K562 (cell line): ENCODE measurements around the gene APOC1. TPM values are rescaled to one million over a fixed set of nuclear protein-coding genes. Genes with fewer than 3 reads are reported as not detected.
A peak's percentile ranks its signal among the peaks of the same experiment; 100 is the strongest.

Experiments used
- ATAC-seq: fragments of 200-7000 bp; cut with Tn5 transposase; 3 replicates; pipeline ENCODE4 v1.9.1; 2020; ENCODE audit warnings: moderate library complexity
- BruUV-seq: library from RNA; stranded (reverse); fragments of 400-500 nt; replicated peaks from 2 replicates; lab custom pipeline; 2021; lab: Mats Ljungman, UMichigan
- CTCF ChIA-PET: fragments of 300-600 bp; formaldehyde crosslinking; extraction: SDS; loops from one replicate; lab custom pipeline; 2021; ENCODE audit warnings: low intra/inter-chr PET ratio; lab: Yijun Ruan, JAX
- POLR2A ChIA-PET: fragments of 300-600, 350-650 bp; sonication (Branson Sonifier 250); formaldehyde crosslinking; extraction: SDS; loops from one replicate; lab custom pipeline; 2021; ENCODE audit warnings: antibody characterized with exemption, inconsistent platforms; lab: Yijun Ruan, JAX
- DNase-seq, 4 experiments: peaks; one replicate each; pipeline versions ENCODE4 v3.0.0 to v3.0.0-alpha.2; 2011 to 2018; ENCODE audit warnings: low spot score in 3 of 4, mixed read lengths in 3 of 4; ENCODE audit errors: extremely low read depth in 1 of 4
- FAIRE-seq: peaks from 2 replicates; lab custom pipeline; 2011; peaks lifted over from hg19 to GRCh38; lab: Jason Lieb, UNC
- H2AFZ ChIP-seq: 2 replicates; pipeline ENCODE4 v1.6.0; 2011; ENCODE audit warnings: low read depth, low read length, control low read depth, inconsistent platforms
- H3K27ac ChIP-seq: fragments of 200-600 bp; 3 replicates; pipeline ENCODE4 v1.8.0; 2011; ENCODE audit warnings: low read depth, mild to moderate bottlenecking, control low read depth, inconsistent platforms, low read length, moderate library complexity, mixed read lengths; ENCODE audit errors: extremely low read depth
- H3K27me3 ChIP-seq, 2 experiments: fragments of 300-600 bp in 1 of 2; 2 replicates in 1 of 2; 3 replicates in 1 of 2; pipeline versions ENCODE4 v1.6.0 to v1.8.0; 2011; ENCODE audit warnings: inconsistent platforms in 2 of 2, low read length in 2 of 2, mild to moderate bottlenecking in 1 of 2, mixed read lengths in 1 of 2, moderate library complexity in 1 of 2; ENCODE audit not compliant: control insufficient read depth in 2 of 2, insufficient read depth in 2 of 2
- H3K36me3 ChIP-seq: fragments of 300-600 bp; 3 replicates; pipeline ENCODE4 v1.8.0; 2011; ENCODE audit warnings: mild to moderate bottlenecking, low read length, inconsistent platforms; ENCODE audit not compliant: control insufficient read depth, insufficient read depth
- H3K4me1 ChIP-seq, 2 experiments: fragments of 200-600 bp in 1 of 2; replicated peaks in 1 of 2; 2 replicates in 1 of 2; 3 replicates in 1 of 2; pipeline versions ENCODE4 v1.5.1 to v1.8.0; 2011; ENCODE audit warnings: inconsistent platforms in 2 of 2, low read length in 2 of 2, mild to moderate bottlenecking in 1 of 2, mixed read lengths in 1 of 2, moderate library complexity in 1 of 2; ENCODE audit not compliant: control insufficient read depth in 2 of 2, insufficient read depth in 2 of 2
- H3K4me2 ChIP-seq: 2 replicates; pipeline ENCODE4 v1.6.1; 2011; ENCODE audit warnings: low read length, control low read depth, inconsistent platforms, mixed read lengths; ENCODE audit not compliant: insufficient read depth
- H3K4me3 ChIP-seq: fragments of 200-600 bp; sonication (generic), shearing (Covaris generic); 2 replicates; pipeline ENCODE4 v1.5.1; 2016; ENCODE audit warnings: control low read depth, inconsistent platforms
- H3K79me2 ChIP-seq: fragments of 200-600 bp; 3 replicates; pipeline ENCODE4 v1.8.0; 2011; ENCODE audit warnings: low read length, inconsistent platforms; ENCODE audit not compliant: control insufficient read depth, insufficient read depth
- H3K9ac ChIP-seq, 2 experiments: 2 replicates each; pipeline versions ENCODE4 v1.6.0 to v1.6.1; 2011; ENCODE audit warnings: low read depth in 2 of 2, low read length in 2 of 2, control low read depth in 1 of 2, inconsistent platforms in 1 of 2, mild to moderate bottlenecking in 1 of 2, mixed read lengths in 1 of 2; ENCODE audit not compliant: insufficient read depth in 1 of 2
- H3K9me1 ChIP-seq: one replicate; pipeline ENCODE4 v1.6.0; 2011; ENCODE audit warnings: inconsistent platforms, mild to moderate bottlenecking, low read length, moderate library complexity; ENCODE audit not compliant: control insufficient read depth, insufficient read depth
- H3K9me3 ChIP-seq: replicated peaks from 2 replicates; pipeline ENCODE4 v1.5.1; 2011; ENCODE audit warnings: low read depth, low read length, inconsistent platforms; ENCODE audit not compliant: control insufficient read depth, insufficient read depth
- H4K20me1 ChIP-seq: replicated peaks from 2 replicates; pipeline ENCODE4 v1.6.1; 2011; ENCODE audit warnings: low read length, inconsistent platforms, mixed read lengths; ENCODE audit not compliant: control insufficient read depth, insufficient read depth
- HNRNPL ChIP-seq: fragments of 200-400 bp; formaldehyde crosslinking; IDR thresholded peaks from 2 replicates; pipeline ENCODE4 v1.6.1; 2017; ENCODE audit warnings: low read depth, mild to moderate bottlenecking, low read length
- NFE2 ChIP-seq: IDR thresholded peaks from 2 replicates; pipeline ENCODE4 v1.6.1; 2014; ENCODE audit warnings: antibody characterized with exemption, low read depth
- RBFOX2 ChIP-seq: fragments of 200-400 bp; formaldehyde crosslinking; IDR thresholded peaks from 2 replicates; pipeline ENCODE4 v1.6.1; 2017; ENCODE audit warnings: low read depth, mild to moderate bottlenecking, low read length, moderate library complexity
- SP1 ChIP-seq: sonication (generic); formaldehyde crosslinking; IDR thresholded peaks from 2 replicates; pipeline ENCODE4 v1.8.1; 2022; ENCODE audit warnings: mild to moderate bottlenecking, missing genetic modification reagents
- ZNF121 ChIP-seq: sonication (generic); formaldehyde crosslinking; conservative IDR thresholded peaks from 2 replicates; pipeline ENCODE4 v1.8.0; 2022; ENCODE audit warnings: missing genetic modification reagents
- ZNF263 ChIP-seq: sonication (generic); formaldehyde crosslinking; IDR thresholded peaks from 2 replicates; pipeline ENCODE4 v1.8.0; 2022; ENCODE audit warnings: mild to moderate bottlenecking, missing genetic modification reagents, borderline replicate concordance
- WGBS: fragments of 100-300 bp; shearing (Covaris generic); methylation state at CpG from one replicate; pipeline ENCODE4 v1.1.6; 2016; ENCODE audit warnings: low coverage, mixed read lengths; ENCODE audit not compliant: insufficient coverage; ENCODE audit errors: missing lambda C conversion rate; 5-methylcytosine and 5-hydroxymethylcytosine counted together
- in situ Hi-C: fragments of 300-500 bp; cut with MboI; formaldehyde crosslinking; loops from 4 replicates; pipeline ENCODE4 v1.15.0; 2018; ENCODE audit warnings: inconsistent platforms, mixed read lengths
- intact Hi-C: fragments of 100-400 bp; cut with micrococcal nuclease; formaldehyde crosslinking; loops from 2 replicates; pipeline ENCODE4 v1.14.2; 2022
- polyA plus RNA-seq, 8 experiments: library from polyadenylated mRNA; depleted of rRNA in 4 of 8; stranded (reverse) in 5 of 8; unstranded in 3 of 8; fragments of >200 nt; fragmentation: Nextera tagmentation in 2 of 8; fragmentation: Illumina TruSeq in 1 of 8; extraction: Ambion mirVana in 2 of 8; extraction: Trizol in 1 of 8; gene quantifications; 2 replicates each; pipeline versions ENCODE4 v1.2.1 to v1.2.3, GENCODE V29; 2011 to 2014; ENCODE audit warnings: inconsistent platforms in 1 of 8, missing spikeins in 1 of 8
- total RNA-seq, 7 experiments: library from RNA; depleted of rRNA in 6 of 7; stranded (reverse); fragments of >200 nt in 6 of 7; fragmentation: Illumina TruSeq in 2 of 7; extraction: Trizol in 2 of 7; gene quantifications; 2 replicates each; pipeline versions ENCODE4 v1.2.1 to v1.2.3, GENCODE V29; 2011 to 2021; ENCODE audit warnings: low replicate concordance in 1 of 7
- TF ChIP-seq, protein P1 (sequence below): sonication (generic); formaldehyde crosslinking; IDR thresholded peaks from 2 replicates; pipeline ENCODE4 v1.8.1; 2023; ENCODE audit warnings: mild to moderate bottlenecking, missing genetic modification reagents

APOC1 gene
- total and polyA plus RNA-seq, 9 of the 15 experiments (the other 6 are each of a cell fraction or from before 2014, with no cell fraction given): 115 to 408 (median 220) TPM

GRCh38 chr19:44908074-44908835 lies 6.2 kb upstream of the APOC1 start:
- Histone ChIP-seq H3K4me1 (peaks cover 47 to 95% of the 10 kb centered on the region in 2 experiments), H4K20me1 (no peaks in the 10 kb centered on the region), H3K9me1 (no peaks in the 10 kb centered on the region), H2AFZ (no peak overlapping the region), H3K27me3 (no peaks in the 10 kb centered on the region), H3K27ac (no peak overlapping the region), H3K9ac (peak overlapping the region in 1 of 2 experiments; percentile 43; a peak in 1 of 4 replicates), H3K9me3 (no peaks in the 10 kb centered on the region), H3K79me2 (no peaks in the 10 kb centered on the region; the same call in 2 of the 3 replicates), H3K4me3 (no peak overlapping the region), H3K36me3 (peaks cover 33% of the 10 kb centered on the region; the same call in 2 of the 3 replicates), H3K4me2 (no peak overlapping the region)
- FAIRE-seq (no peak), DNase-seq (no peak), ATAC-seq (no peak)
- BruUV-seq: no TSS peak
- ChIA-PET CTCF (no interaction called here), POLR2A (interaction anchor here (1.1 to 1.2 kb wide), 2 partner anchors 8 to 24 kb away, joined by 3 to 4 read pairs; no protein-coding TSS in a partner anchor)
- WGBS: 95% methylated on average over 21 of the region's 46 CpGs
- TF ChIP-seq SP1 (CRISPR knock-in tag) (no peak), ZNF121 (peak; percentile 51; the same call in 1 of the 2 replicates)
- intact Hi-C loops: no loop called here
- in situ Hi-C loops: no loop called here

DNA sequence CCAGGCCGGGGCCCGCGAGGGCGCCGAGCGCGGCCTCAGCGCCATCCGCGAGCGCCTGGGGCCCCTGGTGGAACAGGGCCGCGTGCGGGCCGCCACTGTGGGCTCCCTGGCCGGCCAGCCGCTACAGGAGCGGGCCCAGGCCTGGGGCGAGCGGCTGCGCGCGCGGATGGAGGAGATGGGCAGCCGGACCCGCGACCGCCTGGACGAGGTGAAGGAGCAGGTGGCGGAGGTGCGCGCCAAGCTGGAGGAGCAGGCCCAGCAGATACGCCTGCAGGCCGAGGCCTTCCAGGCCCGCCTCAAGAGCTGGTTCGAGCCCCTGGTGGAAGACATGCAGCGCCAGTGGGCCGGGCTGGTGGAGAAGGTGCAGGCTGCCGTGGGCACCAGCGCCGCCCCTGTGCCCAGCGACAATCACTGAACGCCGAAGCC lies 5.6 kb upstream of the APOC1 start:
- Histone ChIP-seq H2AFZ (no peak overlapping the region), H3K36me3 (peaks cover 28% of the 10 kb centered on the region; the same call in 2 of the 3 replicates), H3K4me2 (no peak overlapping the region), H3K4me1 (peaks cover 49 to 94% of the 10 kb centered on the region in 2 experiments), H3K27me3 (no peaks in the 10 kb centered on the region), H3K9ac (peak overlapping the region in 1 of 2 experiments; percentile 32; a peak in 1 of 4 replicates), H3K4me3 (no peak overlapping the region), H3K79me2 (no peaks in the 10 kb centered on the region; the same call in 2 of the 3 replicates), H3K9me1 (no peaks in the 10 kb centered on the region), H3K27ac (no peak overlapping the region), H4K20me1 (no peaks in the 10 kb centered on the region), H3K9me3 (no peaks in the 10 kb centered on the region)
- POLR2A ChIA-PET: interaction anchor here (0.9 to 1.2 kb wide), 3 partner anchors 8 to 23 kb away, joined by 3 to 4 read pairs (median 3); no protein-coding TSS in a partner anchor
- TSS peak; percentile 53 for BruUV-seq
- ATAC-seq: no peak
- TF ChIP-seq NFE2: no peak
- TF ChIP-seq, protein P1, sequence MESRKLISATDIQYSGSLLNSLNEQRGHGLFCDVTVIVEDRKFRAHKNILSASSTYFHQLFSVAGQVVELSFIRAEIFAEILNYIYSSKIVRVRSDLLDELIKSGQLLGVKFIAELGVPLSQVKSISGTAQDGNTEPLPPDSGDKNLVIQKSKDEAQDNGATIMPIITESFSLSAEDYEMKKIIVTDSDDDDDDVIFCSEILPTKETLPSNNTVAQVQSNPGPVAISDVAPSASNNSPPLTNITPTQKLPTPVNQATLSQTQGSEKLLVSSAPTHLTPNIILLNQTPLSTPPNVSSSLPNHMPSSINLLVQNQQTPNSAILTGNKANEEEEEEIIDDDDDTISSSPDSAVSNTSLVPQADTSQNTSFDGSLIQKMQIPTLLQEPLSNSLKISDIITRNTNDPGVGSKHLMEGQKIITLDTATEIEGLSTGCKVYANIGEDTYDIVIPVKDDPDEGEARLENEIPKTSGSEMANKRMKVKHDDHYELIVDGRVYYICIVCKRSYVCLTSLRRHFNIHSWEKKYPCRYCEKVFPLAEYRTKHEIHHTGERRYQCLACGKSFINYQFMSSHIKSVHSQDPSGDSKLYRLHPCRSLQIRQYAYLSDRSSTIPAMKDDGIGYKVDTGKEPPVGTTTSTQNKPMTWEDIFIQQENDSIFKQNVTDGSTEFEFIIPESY (CRISPR knock-in tag): peak; percentile 98
- TF ChIP-seq HNRNPL: peak; percentile 41; the same call in 1 of the 2 replicates
- no peak for TF ChIP-seq ZNF263 (CRISPR knock-in tag)
- TF ChIP-seq RBFOX2: peak; percentile 38
- 95% methylated on average over 10 of the region's 44 CpGs for whole genome bisulfite sequencing
- in situ Hi-C loops (no loop called here), intact Hi-C loops (no loop called here)
- DNase-seq: no peak
- CTCF ChIA-PET: no interaction called here
- FAIRE-seq: no peak
